ENCODE measurements around the gene TIMP2.
"Not testable (repeated sequence)": the region's sequence is repeated elsewhere in the genome, so short reads cannot be mapped to it uniquely, and the experiment has no call there.

TIMP2 gene

DNA sequence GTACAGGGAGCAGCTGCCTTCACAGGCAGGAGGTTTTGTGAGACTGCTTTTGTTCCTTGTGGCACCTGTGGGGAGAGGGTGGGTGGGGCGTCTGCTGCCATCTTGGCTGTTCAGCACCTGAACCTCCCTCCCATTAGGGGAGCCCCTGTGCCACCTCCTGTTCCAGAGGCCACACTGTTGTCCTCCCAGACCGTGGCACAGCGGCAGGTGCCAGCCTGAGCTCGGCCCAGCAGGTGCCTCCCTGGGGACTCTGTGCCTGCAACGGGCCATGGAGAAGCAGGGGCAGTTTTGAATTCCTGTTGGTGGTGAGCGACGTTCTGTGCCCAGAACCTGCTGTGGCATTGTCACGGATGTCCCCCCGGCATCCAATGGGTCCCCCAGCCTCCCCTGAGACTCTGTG is 44.7 kb upstream of the TIMP2 start:
- TF ChIP-seq, protein P1, sequence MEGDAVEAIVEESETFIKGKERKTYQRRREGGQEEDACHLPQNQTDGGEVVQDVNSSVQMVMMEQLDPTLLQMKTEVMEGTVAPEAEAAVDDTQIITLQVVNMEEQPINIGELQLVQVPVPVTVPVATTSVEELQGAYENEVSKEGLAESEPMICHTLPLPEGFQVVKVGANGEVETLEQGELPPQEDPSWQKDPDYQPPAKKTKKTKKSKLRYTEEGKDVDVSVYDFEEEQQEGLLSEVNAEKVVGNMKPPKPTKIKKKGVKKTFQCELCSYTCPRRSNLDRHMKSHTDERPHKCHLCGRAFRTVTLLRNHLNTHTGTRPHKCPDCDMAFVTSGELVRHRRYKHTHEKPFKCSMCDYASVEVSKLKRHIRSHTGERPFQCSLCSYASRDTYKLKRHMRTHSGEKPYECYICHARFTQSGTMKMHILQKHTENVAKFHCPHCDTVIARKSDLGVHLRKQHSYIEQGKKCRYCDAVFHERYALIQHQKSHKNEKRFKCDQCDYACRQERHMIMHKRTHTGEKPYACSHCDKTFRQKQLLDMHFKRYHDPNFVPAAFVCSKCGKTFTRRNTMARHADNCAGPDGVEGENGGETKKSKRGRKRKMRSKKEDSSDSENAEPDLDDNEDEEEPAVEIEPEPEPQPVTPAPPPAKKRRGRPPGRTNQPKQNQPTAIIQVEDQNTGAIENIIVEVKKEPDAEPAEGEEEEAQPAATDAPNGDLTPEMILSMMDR (IDR thresholded peaks at IDR 0.05; ENCODE audit: borderline replicate concordance, insufficient read depth, low read depth, low read length): no peak
- H3K4me3 ChIP-seq (ENCODE audit: low read depth, low read length): no peak overlapping the region

DNA sequence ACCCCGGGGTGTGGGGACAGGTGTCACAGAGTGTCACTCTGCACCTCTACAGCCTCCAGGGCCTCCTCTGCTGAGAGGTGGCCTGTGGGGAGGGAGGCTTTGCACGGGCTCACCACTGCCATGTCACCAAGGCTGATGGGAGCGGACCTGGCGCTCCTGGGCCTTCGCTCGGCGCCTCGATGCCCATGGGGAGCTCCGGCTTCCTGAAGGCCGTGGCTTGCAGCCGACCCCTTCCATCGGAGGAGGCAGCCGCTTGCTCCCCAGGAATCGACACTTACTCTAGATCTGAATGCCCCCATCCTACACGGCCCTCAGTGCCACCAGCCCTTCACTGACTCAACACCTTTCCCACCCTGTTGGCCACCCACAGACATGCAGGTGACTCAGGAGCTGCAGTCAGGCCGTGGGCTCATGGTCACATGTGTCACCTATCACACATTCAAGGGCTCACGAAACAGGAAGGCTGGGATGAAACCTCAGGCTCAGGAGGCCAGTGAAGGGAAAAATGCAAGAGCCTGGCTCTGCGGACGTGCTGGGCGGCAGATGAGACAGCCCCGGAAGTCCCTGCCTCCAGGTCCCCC is 42.7 kb upstream of the TIMP2 start:
- TF ChIP-seq, protein P1 (IDR thresholded peaks at IDR 0.05; ENCODE audit: borderline replicate concordance, insufficient read depth, low read depth, low read length): no peak

DNA sequence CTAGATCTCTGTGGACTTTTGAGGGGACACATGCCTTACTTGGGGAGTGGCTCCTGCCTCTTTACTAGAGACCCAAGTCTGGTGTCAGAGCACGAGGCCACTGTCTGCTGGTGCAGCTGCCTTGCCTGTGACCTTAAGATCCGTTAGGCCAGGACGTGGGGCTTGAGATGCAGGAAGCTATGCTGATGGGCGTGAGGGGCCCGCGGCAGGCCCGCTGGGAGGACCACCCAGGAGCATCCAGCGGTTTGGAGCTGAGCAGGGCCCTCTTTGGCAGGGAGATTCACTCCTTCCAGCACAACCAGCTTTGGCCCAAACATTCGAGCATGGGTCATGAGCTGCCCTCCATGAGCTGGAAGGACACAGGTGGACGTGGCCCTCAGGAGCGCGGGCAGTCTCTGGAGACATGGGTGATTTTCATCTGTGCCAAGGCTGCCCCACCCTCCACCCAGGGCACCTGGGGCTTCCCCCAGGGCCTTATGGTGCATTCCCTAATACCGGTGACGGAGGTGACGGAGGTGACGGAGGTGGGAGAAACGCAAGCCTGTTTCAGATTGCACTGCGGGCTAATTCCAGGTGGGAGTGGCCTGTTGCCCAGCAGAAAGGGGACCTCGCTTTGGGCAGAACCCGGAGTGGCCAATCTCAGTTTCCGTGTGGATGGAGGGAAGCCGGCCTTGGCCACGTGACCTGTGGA is 41.9 kb upstream of the TIMP2 start:
- TF ChIP-seq, protein P1 (IDR thresholded peaks at IDR 0.05; ENCODE audit: borderline replicate concordance, insufficient read depth, low read depth, low read length): no peak
- no peak overlapping the region for H3K4me3 ChIP-seq (ENCODE audit: low read depth, low read length)

More for the DNA sequence above, 42.7 kb upstream of the TIMP2 start:
- no peak overlapping the region for H3K4me3 ChIP-seq (ENCODE audit: low read depth, low read length)

DNA sequence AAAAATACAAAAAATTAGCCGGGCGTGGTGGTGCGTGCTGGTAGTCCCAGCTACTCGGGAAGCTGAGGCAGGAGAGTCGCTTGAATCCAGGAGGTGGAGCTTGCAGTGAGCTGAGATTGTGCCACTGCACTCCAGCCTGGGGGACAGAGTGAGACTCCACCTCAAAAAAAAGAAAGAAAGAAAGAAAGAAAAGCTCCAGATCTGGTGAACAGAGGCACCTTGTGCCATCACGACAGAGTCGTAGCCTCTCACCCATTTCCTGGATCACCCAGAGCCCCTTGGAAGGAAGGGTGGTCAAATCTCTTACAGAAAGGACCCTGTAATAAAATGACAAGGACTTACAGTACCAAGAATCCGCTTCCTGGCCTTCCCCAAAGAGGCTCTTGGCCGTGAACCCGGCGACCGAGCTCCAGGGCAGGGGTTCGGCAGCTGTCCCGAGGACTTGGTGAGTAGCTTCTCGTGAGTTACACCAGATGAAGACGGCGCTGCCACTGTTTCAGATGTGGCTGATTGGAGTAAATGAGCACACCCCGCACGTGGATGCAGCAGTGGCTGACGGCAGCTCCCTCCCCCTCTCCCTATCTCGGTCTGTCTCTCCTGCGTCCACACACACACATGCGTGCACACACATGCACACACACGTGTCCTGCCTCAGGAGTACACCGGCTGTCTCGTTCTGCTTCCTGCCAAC is 41.1 kb upstream of the TIMP2 start:
- TF ChIP-seq, protein P1 (IDR thresholded peaks at IDR 0.05; ENCODE audit: borderline replicate concordance, insufficient read depth, low read depth, low read length): no peak
- no peak overlapping the region for H3K4me3 ChIP-seq (ENCODE audit: low read depth, low read length)

DNA sequence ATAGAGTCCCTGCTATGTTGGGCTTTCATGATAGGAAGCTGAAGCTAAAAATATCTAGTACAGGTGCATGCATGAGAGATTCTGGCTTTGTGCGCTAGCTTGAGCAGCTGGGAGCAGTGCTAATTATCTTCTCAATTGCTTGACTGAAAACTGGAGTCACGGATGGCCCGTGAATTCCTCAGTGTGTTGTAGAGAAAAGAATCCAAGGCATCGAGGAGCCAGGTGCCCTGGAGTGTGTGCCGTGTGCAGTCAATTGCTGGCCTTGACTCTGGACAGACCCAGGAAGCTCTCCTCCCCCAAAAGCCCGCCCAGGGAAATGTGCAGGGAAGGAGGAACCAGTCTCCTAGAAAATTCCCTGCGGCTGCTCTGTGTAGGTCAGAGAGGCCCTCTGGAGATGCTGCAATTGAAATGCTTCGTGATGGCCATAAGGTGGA is 40.3 kb upstream of the TIMP2 start:
- H3K4me3 ChIP-seq (ENCODE audit: low read depth, low read length): no peak overlapping the region
- TF ChIP-seq, protein P1 (IDR thresholded peaks at IDR 0.05; ENCODE audit: borderline replicate concordance, insufficient read depth, low read depth, low read length): no peak

DNA sequence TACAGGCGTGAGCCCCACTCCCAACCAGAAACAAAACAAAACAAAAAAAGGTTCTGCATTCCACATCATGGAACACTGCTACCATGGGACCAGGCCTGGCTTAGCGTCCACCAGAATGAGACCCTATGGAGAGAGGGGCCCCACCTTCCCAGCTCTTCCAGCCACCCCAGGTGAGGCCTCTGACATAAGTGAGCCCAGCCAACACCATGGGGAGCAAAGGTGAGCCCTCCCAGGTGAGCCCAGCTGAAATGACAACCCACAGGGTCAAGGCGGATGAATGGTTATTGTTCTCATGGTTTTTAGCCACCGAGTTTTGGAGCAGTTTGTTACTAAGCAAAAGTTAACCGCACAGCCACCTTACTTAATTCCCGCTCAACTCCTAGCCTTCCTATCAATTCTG is 38.2 kb upstream of the TIMP2 start:
- H3K4me3 ChIP-seq (ENCODE audit: low read depth, low read length): no peak overlapping the region

DNA sequence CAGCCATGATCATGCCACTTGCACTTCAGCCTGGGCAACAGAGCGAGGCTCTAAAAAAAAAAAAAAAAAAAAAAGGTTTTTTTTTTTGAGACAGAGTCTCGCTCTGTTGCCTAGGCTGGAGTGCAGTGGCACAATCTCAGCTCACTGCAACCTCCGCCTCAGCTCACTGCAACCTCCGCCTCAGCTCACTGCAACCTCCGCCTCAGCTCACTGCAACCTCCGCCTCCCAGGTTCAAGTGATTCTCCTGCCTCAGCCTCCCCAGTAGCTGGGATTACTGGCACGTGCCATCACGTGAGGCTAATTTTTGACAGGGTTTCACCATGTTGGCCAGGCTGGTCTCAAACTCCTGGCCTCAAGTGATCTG is 37.8 kb upstream of the TIMP2 start:
- H3K4me3 ChIP-seq (ENCODE audit: low read depth, low read length): not testable (repeated sequence)

More for the DNA sequence above, 38.2 kb upstream of the TIMP2 start:
- TF ChIP-seq, protein P1 (IDR thresholded peaks at IDR 0.05; ENCODE audit: borderline replicate concordance, insufficient read depth, low read depth, low read length): no peak

All from GM12875 (cell line).